HEK293 (cell line): ENCODE data around the gene PCDH8.

Experiments used
- CTCF ChIP-seq: fragments of 450-650 bp; formaldehyde crosslinking; IDR thresholded peaks from 2 replicates; pipeline ENCODE4 v1.5.1; 2016; ENCODE audit warnings: missing biosample characterization, missing genetic modification characterization
- GLI2 ChIP-seq: fragments of 450-650 bp; formaldehyde crosslinking; IDR thresholded peaks from 2 replicates; pipeline ENCODE4; 2017; ENCODE audit warnings: missing biosample characterization, missing genetic modification characterization, low read depth, borderline replicate concordance
- PRDM10 ChIP-seq: fragments of 450-650 bp; formaldehyde crosslinking; IDR thresholded peaks from 2 replicates; pipeline ENCODE4 v1.5.1; 2016; ENCODE audit warnings: missing biosample characterization, missing genetic modification characterization
- SETDB1 ChIP-seq: IDR thresholded peaks from one replicate; pipeline ENCODE4 v1.6.1; 2017; ENCODE audit warnings: mild to moderate bottlenecking, low read length, moderate library complexity, mixed read lengths; ENCODE audit not compliant: insufficient read length
- SP7 ChIP-seq: fragments of 450-650 bp; formaldehyde crosslinking; IDR thresholded peaks from 2 replicates; pipeline ENCODE4 v1.5.1; 2016; ENCODE audit warnings: missing biosample characterization, missing genetic modification characterization
- TCF7L2 ChIP-seq: IDR thresholded peaks from 2 replicates; pipeline ENCODE4 v1.6.1; 2011; ENCODE audit warnings: low read depth, mild to moderate bottlenecking, inconsistent platforms, low read length, moderate library complexity, borderline replicate concordance
- ZBTB21 ChIP-seq: fragments of 450-650 bp; formaldehyde crosslinking; IDR thresholded peaks from 2 replicates; pipeline ENCODE4 v1.5.1; 2017; ENCODE audit warnings: missing biosample characterization, missing genetic modification characterization
- ZBTB26 ChIP-seq: fragments of 450-650 bp; formaldehyde crosslinking; optimal IDR thresholded peaks from 2 replicates; pipeline ENCODE3; 2016; ENCODE audit warnings: missing biosample characterization, mild to moderate bottlenecking, missing genetic modification characterization
- ZFP69B ChIP-seq: fragments of 450-650 bp; formaldehyde crosslinking; IDR thresholded peaks from 2 replicates; pipeline ENCODE4 v1.5.1; 2016; ENCODE audit warnings: missing biosample characterization, missing genetic modification characterization
- ZNF48 ChIP-seq: fragments of 450-650 bp; formaldehyde crosslinking; IDR thresholded peaks from 2 replicates; pipeline ENCODE4 v1.5.1; 2016; ENCODE audit warnings: missing biosample characterization, missing genetic modification characterization
- ZNF768 ChIP-seq: fragments of 450-650 bp; formaldehyde crosslinking; IDR thresholded peaks from 2 replicates; pipeline ENCODE4 v1.5.1; 2018; ENCODE audit warnings: missing biosample characterization, mild to moderate bottlenecking, missing genetic modification characterization
- ZNF830 ChIP-seq: fragments of 450-650 bp; IDR thresholded peaks from 2 replicates; pipeline ENCODE4 v1.5.0; 2018; ENCODE audit warnings: missing biosample characterization, missing genetic modification characterization, low read depth, mild to moderate bottlenecking, moderate library complexity

- TF ChIP-seq ZBTB21 (tag by site-specific recombination) (no peak), ZNF768 (tag by site-specific recombination) (no peak), ZBTB26 (tag by site-specific recombination) (no peak), ZFP69B (no peak), SETDB1 (no peak), SP7 (tag by site-specific recombination) (no peak), ZNF830 (no peak), TCF7L2 (no peak), PRDM10 (tag by site-specific recombination) (no peak), CTCF (tag by site-specific recombination) (no peak), GLI2 (tag by site-specific recombination) (no peak), ZNF48 (tag by site-specific recombination) (no peak)
These were observed 20.6 kb upstream of the PCDH8 start for GRCh38 chr13:52869050-52869449.
